Smooth muscle cell (in vitro differentiated cells): ENCODE results near the gene HMGN5. TPM values are rescaled to one million over a fixed set of nuclear protein-coding genes. Genes with fewer than 3 reads are reported as not detected.

ENCODE experiments used
- DNase-seq: peaks from one replicate; lab custom pipeline; 2025; ENCODE audit not compliant: unreplicated experiment; lab: John Stamatoyannopoulos, UW
- H2AFZ ChIP-seq: fragments of 200-600 bp; sonication (generic); 2 replicates; pipeline ENCODE4 v1.6.0; 2016; ENCODE audit warnings: antibody characterized with exemption, low read depth, mild to moderate bottlenecking
- H3F3A ChIP-seq: fragments of 200-600 bp; sonication (generic); 2 replicates; pipeline ENCODE4 v1.6.0; 2017; ENCODE audit warnings: antibody characterized with exemption, low read depth
- H3K27ac ChIP-seq: fragments of 200-600 bp; sonication (generic); 2 replicates; pipeline ENCODE4 v1.5.1; 2016; ENCODE audit warnings: low read depth, mild to moderate bottlenecking
- H3K27me3 ChIP-seq: fragments of 200-600 bp; sonication (generic); 2 replicates; pipeline ENCODE4 v1.6.1; 2016; ENCODE audit warnings: low read depth, mild to moderate bottlenecking
- H3K36me3 ChIP-seq: fragments of 200-600 bp; sonication (generic); 2 replicates; pipeline ENCODE4 v1.5.1; 2016; ENCODE audit warnings: low read depth
- H3K4me1 ChIP-seq: fragments of 200-600 bp; sonication (generic); 2 replicates; pipeline ENCODE4 v1.5.1; 2016; ENCODE audit warnings: low read depth
- H3K4me2 ChIP-seq: fragments of 200-600 bp; sonication (generic); 2 replicates; pipeline ENCODE4 v1.6.0; 2016; ENCODE audit warnings: mild to moderate bottlenecking
- H3K4me3 ChIP-seq: fragments of 200-600 bp; sonication (generic); 2 replicates; pipeline ENCODE4 v1.5.1; 2016; ENCODE audit warnings: mild to moderate bottlenecking
- H3K79me2 ChIP-seq: fragments of 200-600 bp; sonication (generic); 2 replicates; pipeline ENCODE4 v1.6.0; 2016; ENCODE audit warnings: low read depth, mild to moderate bottlenecking
- H3K9ac ChIP-seq: fragments of 200-600 bp; sonication (generic); 2 replicates; pipeline ENCODE4 v1.6.0; 2016; ENCODE audit warnings: low read depth
- H3K9me3 ChIP-seq: fragments of 200-600 bp; sonication (generic); replicated peaks from 2 replicates; pipeline ENCODE4 v1.5.1; 2016; ENCODE audit warnings: low read depth
- H4K20me1 ChIP-seq: fragments of 200-600 bp; sonication (generic); 2 replicates; pipeline ENCODE4 v1.6.0; 2016; ENCODE audit warnings: low read depth
- WGBS: methylation state at CpG from one replicate; pipeline ENCODE4 v1.1.7; 2016; ENCODE audit warnings: low lambda C conversion rate; 5-methylcytosine and 5-hydroxymethylcytosine counted together
- polyA plus RNA-seq: library from polyadenylated mRNA; unstranded; fragments of >200 nt; fragmentation: Nextera tagmentation; extraction: Ambion mirVana; gene quantifications from 2 replicates; pipeline ENCODE4 v1.2.1, GENCODE V29; 2016
- total RNA-seq: library from RNA; depleted of rRNA; stranded (reverse); fragments of >200 nt; gene quantifications from 2 replicates; pipeline ENCODE4 v1.2.3, GENCODE V29; 2014
- TF ChIP-seq, protein P1 (sequence below): fragments of 200-600 bp; sonication (generic); IDR thresholded peaks from 2 replicates; pipeline ENCODE4 v1.5.1; 2017; ENCODE audit warnings: borderline replicate concordance, mild to moderate bottlenecking, antibody characterized with exemption; ENCODE audit not compliant: insufficient read depth, poor library complexity, severe bottlenecking

HMGN5 gene
- total and polyA plus RNA-seq, 2 experiments from 2014 or later = 0.36 to 6.8 TPM

DNA sequence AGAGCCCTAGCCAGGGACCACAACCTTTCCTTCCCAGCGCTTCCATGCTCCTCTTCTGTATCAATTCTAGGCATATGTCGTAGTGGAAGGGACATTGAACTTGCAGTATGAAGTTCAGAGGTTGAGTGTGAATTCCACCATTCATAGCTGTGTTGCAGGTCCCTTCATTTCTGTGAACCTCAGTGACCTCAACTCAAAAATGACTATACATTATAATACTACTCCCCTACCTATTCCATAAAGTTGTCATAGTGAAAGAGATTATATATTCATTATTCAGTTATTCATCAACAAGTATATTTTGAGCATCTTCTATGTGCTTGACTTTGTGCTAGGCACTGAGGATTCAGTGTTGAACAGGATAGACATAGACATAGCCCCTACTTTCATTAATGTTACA, 28.2 kb upstream of the HMGN5 start:
- Histone ChIP-seq H3K4me2 (no peak overlapping the region), H4K20me1 (peaks cover 14% of the 10 kb centered on the region), H3F3A (no peaks in the 10 kb centered on the region), H2AFZ (no peak overlapping the region), H3K36me3 (no peaks in the 10 kb centered on the region), H3K9ac (no peak overlapping the region), H3K27ac (no peak overlapping the region), H3K9me3 (no peaks in the 10 kb centered on the region), H3K79me2 (peaks cover 18% of the 10 kb centered on the region), H3K27me3 (no peaks in the 10 kb centered on the region), H3K4me1 (no peaks in the 10 kb centered on the region), H3K4me3 (no peak overlapping the region)
- 73% methylated on average over 2 of the region's 2 CpGs for WGBS
- DNase-seq = no peak
- TF ChIP-seq, protein P1, sequence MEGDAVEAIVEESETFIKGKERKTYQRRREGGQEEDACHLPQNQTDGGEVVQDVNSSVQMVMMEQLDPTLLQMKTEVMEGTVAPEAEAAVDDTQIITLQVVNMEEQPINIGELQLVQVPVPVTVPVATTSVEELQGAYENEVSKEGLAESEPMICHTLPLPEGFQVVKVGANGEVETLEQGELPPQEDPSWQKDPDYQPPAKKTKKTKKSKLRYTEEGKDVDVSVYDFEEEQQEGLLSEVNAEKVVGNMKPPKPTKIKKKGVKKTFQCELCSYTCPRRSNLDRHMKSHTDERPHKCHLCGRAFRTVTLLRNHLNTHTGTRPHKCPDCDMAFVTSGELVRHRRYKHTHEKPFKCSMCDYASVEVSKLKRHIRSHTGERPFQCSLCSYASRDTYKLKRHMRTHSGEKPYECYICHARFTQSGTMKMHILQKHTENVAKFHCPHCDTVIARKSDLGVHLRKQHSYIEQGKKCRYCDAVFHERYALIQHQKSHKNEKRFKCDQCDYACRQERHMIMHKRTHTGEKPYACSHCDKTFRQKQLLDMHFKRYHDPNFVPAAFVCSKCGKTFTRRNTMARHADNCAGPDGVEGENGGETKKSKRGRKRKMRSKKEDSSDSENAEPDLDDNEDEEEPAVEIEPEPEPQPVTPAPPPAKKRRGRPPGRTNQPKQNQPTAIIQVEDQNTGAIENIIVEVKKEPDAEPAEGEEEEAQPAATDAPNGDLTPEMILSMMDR = no peak

DNA sequence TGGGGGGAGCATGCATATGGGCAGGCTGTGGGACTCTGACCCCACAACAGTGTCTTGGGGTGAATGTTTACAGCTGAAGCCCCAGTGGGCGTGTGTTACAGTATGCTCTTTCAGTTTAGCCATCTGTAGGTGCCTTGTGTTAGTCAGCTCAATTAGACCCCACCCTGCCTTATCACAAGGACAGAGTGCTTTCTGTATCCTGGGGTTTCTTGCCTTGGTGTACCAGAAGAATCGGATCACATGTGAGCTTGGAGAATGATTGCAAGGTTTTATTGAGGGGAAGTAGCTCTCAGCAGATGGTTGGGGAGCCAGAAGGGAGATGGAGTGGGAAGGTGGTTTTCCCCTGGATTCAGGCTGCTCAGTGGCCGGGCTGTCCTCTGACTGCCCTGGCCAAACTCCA, 27.5 kb upstream of the HMGN5 start:
- H2AFZ ChIP-seq = no peak overlapping the region
- H3K27me3 ChIP-seq = no peaks in the 10 kb centered on the region
- H3K4me3 ChIP-seq = no peak overlapping the region
- no peak overlapping the region for H3K4me2 ChIP-seq
- H3K27ac ChIP-seq = no peak overlapping the region
- 80% methylated on average over 3 of the region's 3 CpGs for WGBS
- DNase-seq = no peak
- peaks cover 14% of the 10 kb centered on the region for H4K20me1 ChIP-seq
- no peak overlapping the region for H3K9ac ChIP-seq
- TF ChIP-seq, protein P1 = no peak
- peaks cover 21% of the 10 kb centered on the region for H3K79me2 ChIP-seq
- no peaks in the 10 kb centered on the region for H3K4me1 ChIP-seq
- no peaks in the 10 kb centered on the region for H3F3A ChIP-seq
- H3K36me3 ChIP-seq = no peaks in the 10 kb centered on the region
- H3K9me3 ChIP-seq = no peaks in the 10 kb centered on the region

GRCh38 chrX:81215685-81216084, 14.0 kb upstream of the HMGN5 start:
- H4K20me1 ChIP-seq = no peaks in the 10 kb centered on the region
- H3K4me1 ChIP-seq = no peaks in the 10 kb centered on the region
- H3K4me2 ChIP-seq = no peak overlapping the region
- no peaks in the 10 kb centered on the region for H3K27me3 ChIP-seq
- no peak overlapping the region for H3K27ac ChIP-seq
- no peaks in the 10 kb centered on the region for H3F3A ChIP-seq
- no peaks in the 10 kb centered on the region for H3K36me3 ChIP-seq
- H3K4me3 ChIP-seq = no peak overlapping the region
- no peaks in the 10 kb centered on the region for H3K9me3 ChIP-seq
- WGBS = 87% methylated on average over 1 of the region's 1 CpG
- no peak for DNase-seq
- TF ChIP-seq, protein P1 = no peak
- no peak overlapping the region for H2AFZ ChIP-seq
- no peak overlapping the region for H3K9ac ChIP-seq
- H3K79me2 ChIP-seq = peaks cover 31% of the 10 kb centered on the region

- Histone ChIP-seq H3K9me3 (no peaks in the 10 kb centered on the region), H3K4me1 (no peaks in the 10 kb centered on the region), H3K79me2 (peaks cover 52% of the 10 kb centered on the region), H3K36me3 (no peaks in the 10 kb centered on the region), H3F3A (no peaks in the 10 kb centered on the region), H3K4me3 (no peak overlapping the region), H4K20me1 (no peaks in the 10 kb centered on the region), H3K27ac (no peak overlapping the region), H2AFZ (no peak overlapping the region), H3K9ac (no peak overlapping the region), H3K27me3 (no peaks in the 10 kb centered on the region), H3K4me2 (no peak overlapping the region)
- WGBS = 74% methylated on average over 8 of the region's 8 CpGs
- DNase-seq = no peak
- TF ChIP-seq, protein P1 = no peak
Observed at GRCh38 chrX:81208916-81209315, 7.2 kb upstream of the HMGN5 start.
